Anterior cingulate cortex (tissue), 58 donors: ENCODE results near the gene NYNRIN.
"Not testable (repeated sequence)": the region's sequence is repeated elsewhere in the genome, so short reads cannot be mapped to it uniquely, and the experiment has no call there.

Source experiments
- DNase-seq, 58 donors: peaks; one replicate each; lab custom pipeline; 2025; lab: John Stamatoyannopoulos, UW

The NYNRIN gene

DNA sequence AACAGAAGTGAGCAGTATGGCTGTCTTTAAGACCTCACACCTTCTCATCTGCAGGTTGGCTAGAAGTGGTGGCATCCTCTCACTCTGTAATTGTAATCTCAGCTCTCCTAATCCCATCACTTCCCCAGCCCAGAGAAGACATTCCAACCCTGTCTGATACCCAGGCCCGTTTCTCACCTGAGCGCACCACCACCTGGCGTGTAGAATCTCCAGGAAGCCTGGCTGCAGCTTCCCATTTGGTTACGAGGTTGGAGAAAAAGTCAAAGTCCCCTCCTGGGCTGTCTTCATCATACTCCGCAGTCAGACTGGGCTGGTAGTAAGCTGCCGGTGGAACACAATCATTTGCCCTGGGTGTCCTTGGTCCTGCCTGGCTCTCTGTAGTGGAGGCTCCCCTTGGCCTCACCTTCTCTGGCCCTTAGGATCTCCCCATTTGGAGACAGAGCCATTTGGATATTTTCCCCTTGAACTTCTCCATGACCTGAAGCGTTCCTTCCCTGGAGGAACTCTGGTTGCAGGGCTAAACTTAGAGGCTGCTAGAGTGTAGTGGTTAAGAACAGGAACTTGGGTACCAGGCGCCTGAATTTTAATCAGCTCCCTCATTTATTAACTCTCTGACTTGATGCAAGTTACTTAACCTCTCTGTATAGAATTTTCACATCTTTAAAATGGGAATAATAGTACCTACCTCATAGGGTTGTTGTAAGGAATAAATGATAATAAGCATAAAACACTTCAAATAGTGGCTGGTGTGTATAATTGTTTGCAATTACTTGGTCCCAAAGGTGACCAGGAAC lies 42.0 kb downstream of the NYNRIN start:
- DNase-seq = no peak

GRCh38 chr14:24441485-24441884 lies 42.7 kb downstream of the NYNRIN start:
- DNase-seq = no peak

- DNase-seq = no peak
Measured at GRCh38 chr14:24441904-24442239, 43.1 kb downstream of the NYNRIN start.

GRCh38 chr14:24442240-24443052 lies 43.6 kb downstream of the NYNRIN start, which contains the start of gene SDR39U1:
TSS of gene SDR39U1 (minus strand) at chr14:24442776. CDS start at chr14:24442769, 7 bp downstream.
- peak; percentile 70 to 99 (median 96) for DNase-seq

- no peak for DNase-seq
Measured at GRCh38 chr14:24443053-24443665, 44.4 kb downstream of the NYNRIN start.

DNA sequence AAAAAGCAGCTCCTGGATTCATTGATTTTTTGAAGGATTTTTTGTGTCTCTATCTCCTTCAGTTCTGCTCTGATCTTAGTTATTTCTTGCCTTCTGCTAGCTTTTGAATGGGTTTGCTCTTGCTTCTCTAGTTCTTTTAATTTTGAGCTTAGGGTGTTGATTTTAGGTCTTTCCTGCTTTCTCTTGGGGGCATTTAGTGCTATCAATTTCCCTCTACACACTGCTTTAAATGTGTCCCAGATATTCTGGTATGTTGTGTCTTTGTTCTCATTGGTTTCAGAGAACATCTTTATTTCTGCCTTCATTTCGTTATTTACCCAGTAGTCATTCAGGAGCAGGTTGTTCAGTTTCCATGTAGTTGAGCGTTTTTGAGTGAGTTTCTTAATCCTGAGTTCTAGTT lies 52.0 kb downstream of the NYNRIN start:
- DNase-seq = not testable (repeated sequence)

- no peak for DNase-seq
Measured at GRCh38 chr14:24456980-24457379, 58.2 kb downstream of the NYNRIN start.

DNA sequence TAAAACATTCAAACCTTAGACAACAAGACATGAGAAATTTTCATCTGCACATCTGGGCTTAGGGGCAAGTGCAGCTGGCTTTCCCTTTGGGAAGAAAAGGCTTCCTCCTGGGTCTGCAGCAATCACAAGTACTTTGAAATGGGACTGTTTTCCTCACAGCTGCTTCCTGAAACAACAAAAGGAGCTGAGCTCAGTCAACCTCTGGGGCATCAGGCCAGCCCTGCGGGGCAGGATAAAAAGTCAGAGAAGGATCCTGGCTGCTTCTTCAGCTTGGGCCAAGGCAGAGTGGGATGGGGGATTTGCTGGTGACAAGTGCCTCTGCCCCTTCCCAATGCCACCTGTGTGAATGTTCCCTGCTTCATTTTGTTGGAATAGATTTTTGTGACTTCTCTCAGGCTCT lies 59.9 kb downstream of the NYNRIN start:
- DNase-seq = no peak

DNA sequence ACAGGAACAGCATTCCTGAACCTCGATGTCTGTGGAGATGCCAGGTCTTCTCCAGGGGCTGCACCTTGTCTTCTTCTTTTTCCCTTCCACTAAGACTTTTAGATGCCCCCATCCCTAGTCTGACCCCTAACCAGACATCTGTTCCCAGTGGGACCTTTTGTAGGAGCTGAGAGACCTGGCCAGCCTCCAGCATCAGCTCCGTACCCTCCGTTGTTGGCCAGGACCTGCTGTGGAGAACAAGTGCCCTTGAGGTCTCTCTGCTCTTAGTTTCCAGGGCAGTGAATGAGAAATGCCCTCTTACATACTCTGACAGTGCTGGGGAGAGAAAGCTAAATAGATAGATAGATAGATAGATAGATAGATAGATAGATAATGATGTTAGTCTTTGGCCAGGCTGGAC lies 60.5 kb downstream of the NYNRIN start:
- DNase-seq = no peak

DNA sequence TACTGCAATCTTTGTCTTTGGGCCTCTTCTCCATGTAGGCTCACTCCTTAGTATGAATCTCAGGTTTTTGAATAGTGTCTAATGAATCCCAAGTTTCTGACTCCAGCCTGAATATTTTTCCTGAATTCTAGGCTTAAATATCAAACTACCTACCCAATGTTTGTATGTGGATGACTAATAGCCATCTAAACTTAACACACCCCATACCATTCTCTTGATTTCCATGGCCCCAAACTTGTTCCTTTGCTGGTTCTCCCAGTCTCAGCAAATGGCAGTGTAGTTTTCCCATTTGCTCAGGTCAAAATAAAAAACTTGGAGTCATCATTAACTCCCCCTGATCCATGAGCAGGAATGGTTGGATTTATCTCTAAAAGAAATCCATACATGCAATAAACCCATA lies 62.5 kb downstream of the NYNRIN start:
- DNase-seq = no peak

DNA sequence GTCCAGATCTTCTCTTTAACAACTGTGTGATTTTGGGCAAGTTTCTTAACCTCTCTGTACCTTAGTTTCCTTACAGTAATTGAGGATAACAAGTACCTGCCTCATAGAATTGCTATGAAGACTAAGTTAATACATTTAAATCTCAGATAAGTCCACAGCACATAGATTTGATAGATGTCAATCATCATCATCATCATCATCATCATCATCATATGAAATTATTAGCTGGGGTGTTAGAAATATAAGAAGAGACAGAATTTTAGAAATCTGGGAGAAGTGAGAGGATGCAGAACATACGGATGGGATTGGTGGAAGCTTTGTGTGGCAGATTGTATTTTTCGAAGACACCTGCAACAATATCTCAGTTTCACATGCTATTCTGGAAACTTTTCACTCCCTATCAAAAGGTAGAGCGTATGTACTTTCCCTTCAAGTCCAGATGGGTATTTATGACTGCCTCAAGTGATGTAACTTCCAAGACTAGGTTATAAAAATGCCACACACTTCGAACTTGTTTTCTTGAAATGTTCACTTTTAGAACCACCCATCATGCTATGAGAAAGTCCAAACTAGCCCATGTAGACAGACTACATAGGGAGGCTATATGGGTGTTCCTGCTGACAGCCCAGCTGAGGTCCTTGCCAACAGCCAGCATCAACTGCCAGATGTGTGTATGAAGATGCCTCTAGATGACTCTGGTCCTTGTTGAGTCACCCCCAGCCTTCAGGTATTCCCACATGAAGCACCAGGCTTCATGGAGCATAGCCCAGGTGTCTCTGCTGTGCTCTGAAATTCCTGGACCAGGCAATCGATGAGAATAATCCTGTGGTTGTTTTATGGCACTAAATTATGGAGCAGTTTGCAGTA lies 64.4 kb downstream of the NYNRIN start:
- DNase-seq = no peak

DNA sequence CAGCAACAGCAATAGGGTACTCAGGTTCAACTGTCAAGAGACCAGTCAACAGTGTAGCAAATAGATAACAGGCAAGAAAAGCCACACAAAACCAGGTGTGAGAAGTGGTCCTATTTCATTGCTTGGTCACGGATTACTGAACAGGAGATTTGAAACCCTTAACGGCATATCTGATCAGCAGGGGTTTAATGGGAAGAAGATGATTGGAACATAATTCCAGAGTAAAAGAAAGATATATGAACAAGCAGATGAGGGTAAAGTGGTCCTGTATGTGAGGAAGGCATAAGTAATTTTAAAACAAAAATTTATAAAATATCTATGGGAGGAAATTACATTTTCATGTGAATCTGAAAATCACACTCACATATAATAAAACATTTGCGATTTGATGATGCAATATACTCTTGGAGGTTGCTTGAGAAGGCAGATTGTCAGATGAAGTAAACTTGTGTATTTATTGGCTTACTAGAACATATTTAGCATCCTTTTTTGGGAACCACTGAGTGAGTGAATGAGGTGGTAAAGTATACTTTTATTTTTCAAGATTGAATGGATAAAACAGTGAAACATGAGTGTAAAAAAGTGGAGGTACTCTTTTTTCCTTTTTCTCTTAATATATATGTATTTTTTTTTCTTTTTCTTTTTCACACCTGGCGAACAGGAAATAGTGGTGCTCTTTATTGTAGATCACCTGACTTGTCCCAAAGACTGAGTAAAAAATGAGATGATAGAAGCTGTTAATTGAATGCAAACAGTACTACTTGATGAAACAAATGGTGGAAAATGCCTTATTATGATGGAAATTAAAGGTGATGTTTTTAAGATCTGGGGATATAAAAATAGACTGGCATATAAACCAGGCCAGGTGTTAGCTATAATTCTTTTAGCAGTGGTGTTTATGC lies 65.3 kb downstream of the NYNRIN start:
- no peak for DNase-seq

- DNase-seq = no peak
Measured at GRCh38 chr14:24465368-24465767, 66.6 kb downstream of the NYNRIN start.

- DNase-seq = no peak
Measured at GRCh38 chr14:24465805-24466204, 67.0 kb downstream of the NYNRIN start.
